Central memory CD8-positive, alpha-beta T cell (primary cell): ENCODE results near the gene NUDT13.
"Not testable (repeated sequence)": the region's sequence is repeated elsewhere in the genome, so short reads cannot be mapped to it uniquely, and the experiment has no call there.

Source experiments
- ATAC-seq: fragments of 150-1000 bp; cut with Tn5 transposase; replicated peaks from 2 replicates; pipeline ENCODE4 v1.10.0; 2022; ENCODE audit warnings: mild to moderate bottlenecking, moderate FRiP score, moderate number of reproducible peaks; ENCODE audit not compliant: poor library complexity, severe bottlenecking; ENCODE audit errors: extremely low read depth
- DNase-seq, 2 donors: peaks; one replicate each; pipeline ENCODE4 v3.0.0; 2021; ENCODE audit warnings: low spot score in 2 of 2
- H3K27ac Mint-ChIP-seq: one replicate; pipeline ENCODE4 v1.8.0; 2022; ENCODE audit warnings: low read depth, mild to moderate bottlenecking, moderate library complexity, mixed read lengths
- H3K27me3 Mint-ChIP-seq: one replicate; pipeline ENCODE4 v1.8.0; 2022; ENCODE audit warnings: mixed read lengths
- H3K36me3 Mint-ChIP-seq: one replicate; pipeline ENCODE4 v1.8.0; 2022; ENCODE audit warnings: mild to moderate bottlenecking, moderate library complexity, mixed read lengths; ENCODE audit not compliant: insufficient read depth
- H3K4me1 Mint-ChIP-seq: one replicate; pipeline ENCODE4 v1.8.0; 2022; ENCODE audit warnings: mixed read lengths
- H3K4me3 Mint-ChIP-seq: one replicate; pipeline ENCODE4 v1.8.0; 2022; ENCODE audit warnings: mild to moderate bottlenecking, moderate library complexity, mixed read lengths
- H3K9me3 Mint-ChIP-seq: one replicate; pipeline ENCODE4 v1.8.0; 2022; ENCODE audit warnings: mixed read lengths

The NUDT13 gene

GRCh38 chr10:73116017-73116416, 5.8 kb downstream of the NUDT13 start:
- no peak overlapping the region for H3K27ac Mint-ChIP-seq
- ATAC-seq (no peak), DNase-seq (no peak)
- H3K36me3 Mint-ChIP-seq, result peaks cover 4% of the 10 kb centered on the region
- H3K4me3 Mint-ChIP-seq, result no peak overlapping the region
- no peaks in the 10 kb centered on the region for H3K27me3 Mint-ChIP-seq
- H3K4me1 Mint-ChIP-seq, result no peaks in the 10 kb centered on the region
- no peaks in the 10 kb centered on the region for H3K9me3 Mint-ChIP-seq

GRCh38 chr10:73117976-73118743, 7.9 kb downstream of the NUDT13 start:
- Mint-ChIP-seq H3K36me3 (peaks cover 6% of the 10 kb centered on the region), H3K27ac (no peak overlapping the region), H3K4me1 (no peaks in the 10 kb centered on the region), H3K4me3 (no peak overlapping the region), H3K27me3 (no peaks in the 10 kb centered on the region), H3K9me3 (no peaks in the 10 kb centered on the region)
- DNase-seq, result no peak
- no peak for ATAC-seq

- H3K27ac Mint-ChIP-seq, result no peak overlapping the region
- DNase-seq, result no peak
- no peak overlapping the region for H3K4me3 Mint-ChIP-seq
- H3K36me3 Mint-ChIP-seq, result peaks cover 8% of the 10 kb centered on the region
- no peak for ATAC-seq
- no peaks in the 10 kb centered on the region for H3K27me3 Mint-ChIP-seq
- H3K4me1 Mint-ChIP-seq, result no peaks in the 10 kb centered on the region
- H3K9me3 Mint-ChIP-seq, result no peaks in the 10 kb centered on the region
These were observed 9.2 kb downstream of the NUDT13 start for GRCh38 chr10:73119457-73119856.

- ATAC-seq (no peak), DNase-seq (no peak)
- H3K27ac Mint-ChIP-seq, result no peak overlapping the region
- peaks cover 8% of the 10 kb centered on the region for H3K36me3 Mint-ChIP-seq
- no peaks in the 10 kb centered on the region for H3K4me1 Mint-ChIP-seq
- H3K4me3 Mint-ChIP-seq, result no peak overlapping the region
- no peaks in the 10 kb centered on the region for H3K27me3 Mint-ChIP-seq
- no peaks in the 10 kb centered on the region for H3K9me3 Mint-ChIP-seq
These were observed 9.7 kb downstream of the NUDT13 start for GRCh38 chr10:73119952-73120351.

GRCh38 chr10:73126343-73126742, 16.1 kb downstream of the NUDT13 start:
- Mint-ChIP-seq H3K36me3 (peaks cover 43% of the 10 kb centered on the region), H3K27me3 (no peaks in the 10 kb centered on the region), H3K4me1 (no peaks in the 10 kb centered on the region), H3K4me3 (no peak overlapping the region), H3K9me3 (no peaks in the 10 kb centered on the region), H3K27ac (no peak overlapping the region)
- DNase-seq (no peak), ATAC-seq (no peak)

- DNase-seq, result no peak
- no peaks in the 10 kb centered on the region for H3K9me3 Mint-ChIP-seq
These were observed 21.0 kb downstream of the NUDT13 start for GRCh38 chr10:73131301-73131700.

GRCh38 chr10:73131913-73132686, 21.8 kb downstream of the NUDT13 start:
- H3K27ac Mint-ChIP-seq, result no peak overlapping the region
- no peak overlapping the region for H3K4me3 Mint-ChIP-seq
- no peak for ATAC-seq
- H3K4me1 Mint-ChIP-seq, result no peaks in the 10 kb centered on the region
- H3K27me3 Mint-ChIP-seq, result no peaks in the 10 kb centered on the region
- H3K36me3 Mint-ChIP-seq, result peaks cover 68% of the 10 kb centered on the region
- DNase-seq, result no peak
- H3K9me3 Mint-ChIP-seq, result no peaks in the 10 kb centered on the region

More at GRCh38 chr10:73131301-73131700, 21.0 kb downstream of the NUDT13 start:
- Mint-ChIP-seq H3K27ac (no peak overlapping the region), H3K4me3 (no peak overlapping the region), H3K36me3 (peaks cover 72% of the 10 kb centered on the region), H3K27me3 (no peaks in the 10 kb centered on the region), H3K4me1 (no peaks in the 10 kb centered on the region)
- ATAC-seq, result no peak

- no peaks in the 10 kb centered on the region for H3K9me3 Mint-ChIP-seq
- H3K4me3 Mint-ChIP-seq, result no peak overlapping the region
- no peak overlapping the region for H3K27ac Mint-ChIP-seq
- H3K4me1 Mint-ChIP-seq, result no peaks in the 10 kb centered on the region
- peaks cover 70% of the 10 kb centered on the region for H3K36me3 Mint-ChIP-seq
- DNase-seq, result no peak
- no peak for ATAC-seq
- H3K27me3 Mint-ChIP-seq, result no peaks in the 10 kb centered on the region
These were observed 24.5 kb downstream of the NUDT13 start for GRCh38 chr10:73134727-73135126.

- no peak for DNase-seq
- Mint-ChIP-seq H3K36me3 (peaks cover 79% of the 10 kb centered on the region), H3K4me3 (no peak overlapping the region)
These were observed 26.4 kb downstream of the NUDT13 start for GRCh38 chr10:73136627-73137026.

GRCh38 chr10:73139251-73139650, 29.0 kb downstream of the NUDT13 start:
- Mint-ChIP-seq H3K36me3 (peaks cover 81% of the 10 kb centered on the region), H3K4me3 (no peak overlapping the region), H3K27me3 (no peaks in the 10 kb centered on the region), H3K27ac (no peak overlapping the region), H3K4me1 (no peaks in the 10 kb centered on the region), H3K9me3 (no peaks in the 10 kb centered on the region)
- ATAC-seq, result no peak
- no peak for DNase-seq

More at GRCh38 chr10:73136627-73137026, 26.4 kb downstream of the NUDT13 start:
- Mint-ChIP-seq H3K27ac (no peak overlapping the region), H3K9me3 (no peaks in the 10 kb centered on the region), H3K4me1 (no peaks in the 10 kb centered on the region), H3K27me3 (no peaks in the 10 kb centered on the region)
- no peak for ATAC-seq

- H3K27ac Mint-ChIP-seq, result no peak overlapping the region
- H3K27me3 Mint-ChIP-seq, result no peaks in the 10 kb centered on the region
- no peak overlapping the region for H3K4me3 Mint-ChIP-seq
- no peak for ATAC-seq
- H3K36me3 Mint-ChIP-seq, result peaks cover 75% of the 10 kb centered on the region
- H3K4me1 Mint-ChIP-seq, result no peaks in the 10 kb centered on the region
- no peaks in the 10 kb centered on the region for H3K9me3 Mint-ChIP-seq
- no peak for DNase-seq
These were observed 31.3 kb downstream of the NUDT13 start for GRCh38 chr10:73141603-73142002.

GRCh38 chr10:73150633-73151413, 40.6 kb downstream of the NUDT13 start:
- not testable (repeated sequence) for ATAC-seq, H3K9me3 Mint-ChIP-seq, H3K4me3 Mint-ChIP-seq, H3K4me1 Mint-ChIP-seq, H3K27ac Mint-ChIP-seq, H3K27me3 Mint-ChIP-seq, DNase-seq
- H3K36me3 Mint-ChIP-seq, result peaks cover 65% of the 10 kb centered on the region
